ENCODE measurements around the gene NABP2. TPM values are rescaled to one million over a fixed set of nuclear protein-coding genes. Genes with fewer than 3 reads are reported as not detected.

Gene NABP2
- polyA plus RNA-seq, 1 of the 3 experiments (the other 2 are of a cell fraction), result 49.3 TPM

DNA sequence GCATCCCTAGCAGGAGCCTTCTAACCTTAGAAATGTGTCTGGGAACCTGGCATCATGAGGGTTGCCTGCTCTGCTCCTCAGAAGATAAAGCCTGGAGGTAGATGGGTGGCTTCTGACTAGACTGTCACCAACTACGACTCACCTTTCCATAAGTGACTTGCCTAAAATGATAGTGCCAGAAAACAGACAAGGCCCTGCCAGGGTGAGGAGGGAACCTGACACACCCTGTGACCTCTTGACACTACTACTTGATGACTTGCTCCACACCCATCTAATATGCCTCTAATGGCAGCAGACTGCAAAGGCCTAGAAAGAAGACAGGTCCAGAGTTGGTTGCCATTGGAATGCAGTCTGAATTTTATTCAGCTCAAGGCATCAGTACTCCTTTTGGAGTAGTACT lies 11.8 kb upstream of the NABP2 start (continued):
- TF ChIP-seq, protein P1, sequence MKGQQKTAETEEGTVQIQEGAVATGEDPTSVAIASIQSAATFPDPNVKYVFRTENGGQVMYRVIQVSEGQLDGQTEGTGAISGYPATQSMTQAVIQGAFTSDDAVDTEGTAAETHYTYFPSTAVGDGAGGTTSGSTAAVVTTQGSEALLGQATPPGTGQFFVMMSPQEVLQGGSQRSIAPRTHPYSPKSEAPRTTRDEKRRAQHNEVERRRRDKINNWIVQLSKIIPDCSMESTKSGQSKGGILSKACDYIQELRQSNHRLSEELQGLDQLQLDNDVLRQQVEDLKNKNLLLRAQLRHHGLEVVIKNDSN (IDR thresholded peaks at IDR 0.05; ENCODE audit: borderline replicate concordance, low read depth), result no peak
- no peak for TF ChIP-seq NFIC (IDR thresholded peaks at IDR 0.05; ENCODE audit: borderline replicate concordance)
- TF ChIP-seq, protein P2, sequence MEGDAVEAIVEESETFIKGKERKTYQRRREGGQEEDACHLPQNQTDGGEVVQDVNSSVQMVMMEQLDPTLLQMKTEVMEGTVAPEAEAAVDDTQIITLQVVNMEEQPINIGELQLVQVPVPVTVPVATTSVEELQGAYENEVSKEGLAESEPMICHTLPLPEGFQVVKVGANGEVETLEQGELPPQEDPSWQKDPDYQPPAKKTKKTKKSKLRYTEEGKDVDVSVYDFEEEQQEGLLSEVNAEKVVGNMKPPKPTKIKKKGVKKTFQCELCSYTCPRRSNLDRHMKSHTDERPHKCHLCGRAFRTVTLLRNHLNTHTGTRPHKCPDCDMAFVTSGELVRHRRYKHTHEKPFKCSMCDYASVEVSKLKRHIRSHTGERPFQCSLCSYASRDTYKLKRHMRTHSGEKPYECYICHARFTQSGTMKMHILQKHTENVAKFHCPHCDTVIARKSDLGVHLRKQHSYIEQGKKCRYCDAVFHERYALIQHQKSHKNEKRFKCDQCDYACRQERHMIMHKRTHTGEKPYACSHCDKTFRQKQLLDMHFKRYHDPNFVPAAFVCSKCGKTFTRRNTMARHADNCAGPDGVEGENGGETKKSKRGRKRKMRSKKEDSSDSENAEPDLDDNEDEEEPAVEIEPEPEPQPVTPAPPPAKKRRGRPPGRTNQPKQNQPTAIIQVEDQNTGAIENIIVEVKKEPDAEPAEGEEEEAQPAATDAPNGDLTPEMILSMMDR (IDR thresholded peaks at IDR 0.05), result no peak
- no peak for TF ChIP-seq MEF2A (IDR thresholded peaks at IDR 0.05; ENCODE audit: borderline replicate concordance, low read depth)
- TF ChIP-seq EZH2phosphoT487 (IDR thresholded peaks at IDR 0.05; ENCODE audit: borderline replicate concordance, low read depth), result no peak
- TF ChIP-seq MXI1 (IDR thresholded peaks at IDR 0.05; ENCODE audit: low read depth, low read length), result no peak
- no peak for TF ChIP-seq TEAD4 (IDR thresholded peaks at IDR 0.05; ENCODE audit: borderline replicate concordance, insufficient read depth)
- no peak for TF ChIP-seq RFX5 (IDR thresholded peaks at IDR 0.05; ENCODE audit: low read length)

DNA sequence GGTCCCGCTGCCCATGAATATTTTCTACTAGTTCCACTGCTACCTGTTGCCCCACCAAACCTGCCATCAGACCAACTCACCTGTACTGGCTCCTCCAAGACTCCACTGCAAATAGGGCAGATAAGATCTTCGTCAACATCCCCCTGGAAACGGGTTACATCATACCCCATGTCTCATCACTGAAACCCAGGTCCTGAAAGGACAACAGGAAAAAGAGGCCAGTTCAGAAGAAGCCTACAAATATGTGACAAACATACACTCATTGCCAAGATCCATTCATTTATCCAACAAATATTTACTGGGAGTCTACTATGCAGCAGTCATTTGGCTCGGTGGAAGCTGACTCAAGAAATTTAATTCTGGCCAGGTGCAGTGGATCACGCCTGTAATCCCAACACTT lies 10.3 kb upstream of the NABP2 start:
- POLR2A ChIA-PET, result no interaction called here

More for the DNA sequence above, 10.3 kb upstream of the NABP2 start:
- Histone ChIP-seq H3K27me3 (ENCODE audit: insufficient read depth) (no peaks in the 10 kb centered on the region), H2AFZ (ENCODE audit: low read depth) (no peak overlapping the region), H3K4me2 (no peak overlapping the region), H3K4me3 (ENCODE audit: low read depth in 2 of 2, low read length in 1 of 2) (no peak overlapping the region), H3K9me2 (no peaks in the 10 kb centered on the region), H3K9ac (no peak overlapping the region), H3K9me3 (no peaks in the 10 kb centered on the region), H3K27ac (ENCODE audit: low read depth in 2 of 2, low read length in 1 of 2) (no peak overlapping the region), H3F3A (replicated peaks; ENCODE audit: insufficient read depth) (peaks cover 5% of the 10 kb centered on the region), H3K36me3 (replicated peaks in 1 of 2; ENCODE audit: control insufficient read depth in 1 of 2, insufficient read depth in 2 of 2, low read length in 1 of 2) (peaks cover 47 to 61% of the 10 kb centered on the region in 2 experiments), H3K79me2 (ENCODE audit: insufficient read depth) (peaks cover 56% of the 10 kb centered on the region), H4K20me1 (ENCODE audit: insufficient read depth) (no peaks in the 10 kb centered on the region), H3K4me1 (ENCODE audit: control insufficient read depth in 1 of 2, insufficient read depth in 2 of 2, low read depth in 1 of 2, low read length in 1 of 2) (no peaks in the 10 kb centered on the region)
- TF ChIP-seq RXRA (IDR thresholded peaks at IDR 0.05; ENCODE audit: borderline replicate concordance, low read depth) (no peak), TAF1 (IDR thresholded peaks at IDR 0.05; ENCODE audit: borderline replicate concordance, low read depth, low read length) (no peak), CHD2 (IDR thresholded peaks at IDR 0.05; ENCODE audit: low read length, partially characterized antibody) (no peak), NRF1 (IDR thresholded peaks at IDR 0.05; ENCODE audit: low read depth, low read length) (no peak), NFIC (IDR thresholded peaks at IDR 0.05; ENCODE audit: borderline replicate concordance) (no peak), RAD21 (IDR thresholded peaks at IDR 0.05; ENCODE audit: low read length) (no peak), RFX5 (IDR thresholded peaks at IDR 0.05; ENCODE audit: low read length) (no peak), EP300 (IDR thresholded peaks at IDR 0.05; ENCODE audit: borderline replicate concordance in 1 of 2, low read depth in 1 of 2, low read length in 1 of 2) (no peak), ELF1 (IDR thresholded peaks at IDR 0.05) (no peak), FOSL2 (IDR thresholded peaks at IDR 0.05; ENCODE audit: borderline replicate concordance, low read depth) (no peak), POLR2AphosphoS5 (IDR thresholded peaks at IDR 0.05; ENCODE audit: low read depth, low read length) (no peak), EZH2phosphoT487 (IDR thresholded peaks at IDR 0.05; ENCODE audit: borderline replicate concordance, low read depth) (no peak), SIN3A (IDR thresholded peaks at IDR 0.05; ENCODE audit: borderline replicate concordance, low read depth, low read length) (no peak)
- TF ChIP-seq, protein P2 (IDR thresholded peaks at IDR 0.05), result no peak
- TF ChIP-seq, protein P3, sequence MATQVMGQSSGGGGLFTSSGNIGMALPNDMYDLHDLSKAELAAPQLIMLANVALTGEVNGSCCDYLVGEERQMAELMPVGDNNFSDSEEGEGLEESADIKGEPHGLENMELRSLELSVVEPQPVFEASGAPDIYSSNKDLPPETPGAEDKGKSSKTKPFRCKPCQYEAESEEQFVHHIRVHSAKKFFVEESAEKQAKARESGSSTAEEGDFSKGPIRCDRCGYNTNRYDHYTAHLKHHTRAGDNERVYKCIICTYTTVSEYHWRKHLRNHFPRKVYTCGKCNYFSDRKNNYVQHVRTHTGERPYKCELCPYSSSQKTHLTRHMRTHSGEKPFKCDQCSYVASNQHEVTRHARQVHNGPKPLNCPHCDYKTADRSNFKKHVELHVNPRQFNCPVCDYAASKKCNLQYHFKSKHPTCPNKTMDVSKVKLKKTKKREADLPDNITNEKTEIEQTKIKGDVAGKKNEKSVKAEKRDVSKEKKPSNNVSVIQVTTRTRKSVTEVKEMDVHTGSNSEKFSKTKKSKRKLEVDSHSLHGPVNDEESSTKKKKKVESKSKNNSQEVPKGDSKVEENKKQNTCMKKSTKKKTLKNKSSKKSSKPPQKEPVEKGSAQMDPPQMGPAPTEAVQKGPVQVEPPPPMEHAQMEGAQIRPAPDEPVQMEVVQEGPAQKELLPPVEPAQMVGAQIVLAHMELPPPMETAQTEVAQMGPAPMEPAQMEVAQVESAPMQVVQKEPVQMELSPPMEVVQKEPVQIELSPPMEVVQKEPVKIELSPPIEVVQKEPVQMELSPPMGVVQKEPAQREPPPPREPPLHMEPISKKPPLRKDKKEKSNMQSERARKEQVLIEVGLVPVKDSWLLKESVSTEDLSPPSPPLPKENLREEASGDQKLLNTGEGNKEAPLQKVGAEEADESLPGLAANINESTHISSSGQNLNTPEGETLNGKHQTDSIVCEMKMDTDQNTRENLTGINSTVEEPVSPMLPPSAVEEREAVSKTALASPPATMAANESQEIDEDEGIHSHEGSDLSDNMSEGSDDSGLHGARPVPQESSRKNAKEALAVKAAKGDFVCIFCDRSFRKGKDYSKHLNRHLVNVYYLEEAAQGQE (IDR thresholded peaks at IDR 0.05; ENCODE audit: low read depth, low read length), result no peak
- TF ChIP-seq, protein P4, sequence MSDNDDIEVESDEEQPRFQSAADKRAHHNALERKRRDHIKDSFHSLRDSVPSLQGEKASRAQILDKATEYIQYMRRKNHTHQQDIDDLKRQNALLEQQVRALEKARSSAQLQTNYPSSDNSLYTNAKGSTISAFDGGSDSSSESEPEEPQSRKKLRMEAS (IDR thresholded peaks at IDR 0.05; ENCODE audit: low read depth), result no peak
- no peak for DNase-seq
- WGBS (ENCODE audit: low lambda C conversion rate), result 94% methylated on average over 5 of the region's 5 CpGs
- CTCF ChIA-PET, result interaction anchor here (1.0 to 1.4 kb wide), 4 partner anchors 24 to 45 kb away, joined by 3 to 5 read pairs (median 4); partner anchors contain the start of genes ANKRD52 and SMARCC2

Data from SK-N-SH (cell line).